Measurements from ENCODE around the gene MBD4.
"Not testable (repeated sequence)": the region's sequence is repeated elsewhere in the genome, so short reads cannot be mapped to it uniquely, and the experiment has no call there.

Gene MBD4

DNA sequence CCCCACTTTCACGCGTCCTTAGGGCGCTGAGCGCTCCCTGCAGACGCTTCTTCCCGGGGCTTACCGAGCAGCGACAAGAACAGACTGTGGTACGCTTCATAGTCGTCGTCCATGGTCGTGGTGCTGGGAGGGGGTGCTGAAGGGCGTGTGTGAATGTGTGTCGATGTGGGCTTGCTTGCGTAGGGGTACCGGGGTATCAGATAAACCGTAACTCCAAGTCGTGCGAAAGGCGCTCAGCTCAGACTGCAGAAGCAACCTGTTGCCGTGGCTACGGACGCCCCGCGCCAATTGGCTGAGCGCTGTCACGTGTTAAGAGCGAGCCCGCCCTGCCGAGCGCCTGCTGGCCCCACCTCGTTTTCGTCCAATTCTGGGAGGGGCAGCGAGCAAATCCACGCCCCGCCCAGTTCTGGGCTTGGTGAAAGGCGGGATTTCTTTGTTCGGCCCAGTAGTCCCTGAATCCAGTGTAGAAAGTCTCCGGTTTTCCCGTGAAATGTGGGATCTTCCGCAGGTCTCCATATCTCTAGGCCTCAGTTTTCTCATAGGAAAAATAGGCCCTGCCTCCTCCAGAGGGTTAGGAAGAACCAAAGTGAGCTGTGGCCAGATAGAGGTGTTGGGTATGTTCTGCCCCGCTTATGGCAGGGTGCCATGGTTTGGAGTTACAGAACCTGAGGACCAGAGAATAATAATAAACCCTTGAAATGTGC, 11.2 kb downstream of the MBD4 start, which contains the start of gene EFCAB12:
Gene EFCAB12 (minus strand): TSS at position 261 of the 704 bp plus-strand sequence. CDS start 148 bp downstream, at position 113.
- FAIRE-seq: no peak

- no peak for FAIRE-seq
Observed at GRCh38 chr3:129428007-129428375, 11.8 kb downstream of the MBD4 start.

DNA sequence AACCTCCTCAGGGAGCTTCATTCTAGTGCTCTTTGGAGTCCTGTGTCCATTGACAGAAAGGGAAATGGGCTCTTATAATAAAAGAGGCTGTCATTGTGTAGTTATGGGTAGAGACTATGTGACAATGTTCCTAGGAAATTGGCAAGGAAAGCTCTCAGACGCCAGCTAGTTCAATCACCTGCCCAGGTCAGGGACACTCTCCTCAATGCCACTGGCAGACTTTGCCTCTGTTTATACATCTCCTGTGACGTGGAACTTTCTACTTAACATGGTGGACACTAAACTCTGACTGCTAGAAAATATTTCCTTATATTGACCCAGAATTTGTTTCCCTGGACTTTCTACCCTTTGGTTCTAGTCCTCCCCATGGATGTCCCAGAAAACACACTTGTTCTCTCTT, 14.1 kb downstream of the MBD4 start:
- FAIRE-seq: no peak

DNA sequence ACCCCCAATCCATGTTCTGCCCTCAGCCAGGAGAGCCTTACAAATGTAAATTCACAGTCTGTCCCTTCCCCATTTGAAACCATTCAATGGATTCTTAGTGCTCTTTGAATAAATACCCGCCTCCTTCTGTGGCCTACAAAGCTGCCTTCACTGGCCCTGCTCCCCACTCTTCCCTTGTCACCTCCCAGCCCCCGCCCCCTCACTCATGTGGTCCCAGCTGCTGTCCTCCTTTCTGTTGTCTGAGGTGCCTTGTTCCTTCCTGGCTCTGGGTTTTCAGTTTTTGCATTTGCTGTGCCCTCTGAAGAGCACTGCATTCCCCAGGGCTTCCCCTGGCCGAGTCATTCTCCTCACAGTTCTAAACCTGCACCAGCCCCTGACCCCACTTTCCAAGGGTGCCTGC, 14.5 kb downstream of the MBD4 start:
- FAIRE-seq: no peak

- FAIRE-seq: no peak
Observed at GRCh38 chr3:129424185-129424841, 15.4 kb downstream of the MBD4 start.

GRCh38 chr3:129422897-129423296, 16.9 kb downstream of the MBD4 start:
- FAIRE-seq: no peak

GRCh38 chr3:129421988-129422745, 17.6 kb downstream of the MBD4 start:
- FAIRE-seq: no peak

GRCh38 chr3:129421236-129421883, 18.4 kb downstream of the MBD4 start:
- no peak for FAIRE-seq

DNA sequence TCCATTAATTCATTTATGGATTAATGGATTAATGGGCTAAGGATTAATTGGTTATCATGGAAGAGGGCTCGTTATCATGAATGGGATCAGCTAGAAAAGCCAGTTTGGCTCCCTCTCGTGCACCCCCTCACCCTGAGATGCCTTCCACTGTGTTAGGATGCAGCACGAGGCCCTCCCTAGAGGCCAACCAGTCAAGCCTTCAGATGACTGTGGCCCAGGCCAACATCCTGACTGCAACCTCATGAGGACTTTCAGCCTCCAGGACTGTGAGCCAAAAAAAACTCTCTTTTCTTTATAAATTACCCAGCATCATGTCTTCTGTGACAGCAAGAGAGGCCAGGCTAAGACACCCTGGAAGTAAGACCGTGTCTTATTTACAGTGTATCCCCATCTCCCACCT, 20.3 kb downstream of the MBD4 start:
- no peak for FAIRE-seq

GRCh38 chr3:129418041-129418973, 21.4 kb downstream of the MBD4 start:
- FAIRE-seq: no peak

GRCh38 chr3:129417326-129417725, 22.4 kb downstream of the MBD4 start:
- no peak for FAIRE-seq

DNA sequence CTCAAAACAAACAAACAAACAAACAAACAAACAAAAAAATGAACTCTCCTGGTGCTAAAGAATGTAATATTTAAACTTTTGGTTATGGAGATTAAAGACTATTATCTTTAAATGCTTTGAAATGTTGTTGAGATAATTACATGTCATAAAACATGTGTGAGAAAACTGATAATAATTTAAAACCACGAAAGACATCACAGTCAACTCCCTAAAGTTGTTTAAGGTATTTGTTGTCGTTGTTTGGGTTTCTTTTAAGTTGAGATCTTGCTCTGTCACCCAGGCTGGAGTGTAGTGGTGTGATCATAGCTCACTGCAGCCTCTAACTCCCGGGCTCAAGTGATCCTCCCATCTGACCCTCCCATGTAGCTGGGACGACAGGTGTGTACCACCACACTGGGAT, 23.3 kb downstream of the MBD4 start:
- FAIRE-seq: no peak

DNA sequence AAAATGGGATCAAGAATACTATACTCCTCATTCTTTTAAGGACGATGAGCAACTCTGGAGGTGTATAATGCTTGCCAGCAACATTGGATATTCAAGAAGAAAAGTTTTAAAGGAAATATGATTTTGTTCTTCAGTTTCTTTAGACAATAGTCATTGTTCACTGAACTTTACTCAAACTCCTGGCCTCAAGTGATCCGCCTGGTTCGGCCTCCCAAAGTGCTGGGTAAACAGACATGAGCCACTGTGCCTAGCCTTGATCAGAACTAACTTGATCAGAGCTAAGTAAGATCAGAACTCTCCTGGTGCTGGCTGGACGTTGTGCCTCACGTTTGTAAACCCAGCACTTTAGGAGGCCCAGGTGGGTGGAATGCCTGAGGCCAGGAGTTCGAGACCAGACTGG, 23.9 kb downstream of the MBD4 start:
- FAIRE-seq: no peak

- FAIRE-seq: no peak
Observed at GRCh38 chr3:129415378-129415777, 24.4 kb downstream of the MBD4 start.

GRCh38 chr3:129413687-129414506, 25.9 kb downstream of the MBD4 start:
- no peak for FAIRE-seq

DNA sequence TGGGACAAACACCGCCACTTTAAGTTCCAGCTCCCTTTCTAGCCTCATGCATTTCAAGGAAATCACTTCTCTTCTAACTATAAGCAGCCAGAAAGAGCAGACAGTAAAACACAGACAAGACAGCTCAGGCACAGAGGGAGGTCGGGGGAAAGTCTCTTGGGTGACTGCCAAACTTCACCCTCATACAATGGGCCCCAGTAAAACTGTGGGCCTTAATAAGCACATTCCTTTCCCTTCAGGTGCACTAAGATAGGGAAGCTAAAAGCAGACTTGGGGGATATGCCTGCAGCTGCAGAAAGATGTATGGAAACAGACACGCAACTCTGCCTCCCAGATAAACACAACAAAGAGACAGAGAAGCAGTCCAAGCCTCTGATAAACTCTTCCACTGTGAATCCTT, 26.5 kb downstream of the MBD4 start:
- not testable (repeated sequence) for FAIRE-seq

DNA sequence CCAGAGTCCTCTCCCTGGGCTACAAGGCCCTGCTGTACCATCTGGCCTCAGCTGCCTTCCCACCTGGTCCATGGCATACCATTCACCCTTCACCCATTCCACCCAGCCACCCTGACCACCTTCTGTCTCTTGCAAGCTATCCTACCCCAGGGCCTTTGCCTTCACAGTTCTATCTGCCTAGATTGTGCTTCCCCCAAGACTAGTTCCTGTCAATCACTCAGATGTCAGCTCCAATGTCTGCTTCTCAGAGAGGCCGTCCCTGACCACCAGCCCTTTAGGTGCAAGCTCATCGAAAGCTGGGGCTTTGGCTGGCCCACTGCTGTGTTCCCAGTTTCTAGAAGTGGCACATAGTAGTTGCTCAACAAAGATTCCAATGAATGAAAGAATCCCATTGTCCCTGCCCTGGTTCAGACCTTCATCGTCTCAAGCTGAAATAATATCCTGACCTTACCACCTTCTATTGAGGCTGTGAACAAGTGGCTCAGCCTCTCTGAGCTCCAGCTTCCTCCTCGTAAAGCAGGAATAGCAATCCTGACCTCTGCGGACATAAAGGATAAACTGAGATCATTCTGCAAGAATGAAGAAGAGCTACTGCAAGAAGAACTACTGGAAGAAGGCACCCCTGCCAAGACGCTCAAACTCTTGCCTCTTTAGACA, 27.1 kb downstream of the MBD4 start:
- FAIRE-seq: no peak

GRCh38 chr3:129410971-129411370, 28.8 kb downstream of the MBD4 start:
- FAIRE-seq: no peak

- no peak for FAIRE-seq
Observed at GRCh38 chr3:129409541-129409940, 30.2 kb downstream of the MBD4 start.

- FAIRE-seq: no peak
Observed at GRCh38 chr3:129404610-129405009, 35.1 kb downstream of the MBD4 start.

GRCh38 chr3:129404130-129404529, 35.6 kb downstream of the MBD4 start:
- no peak for FAIRE-seq

Data from islet of Langerhans (tissue), 1 donor.